ENCODE measurements around the gene ATP9B. TPM values are rescaled to one million over a fixed set of nuclear protein-coding genes. Genes with fewer than 3 reads are reported as not detected.

Gene ATP9B
- polyA plus RNA-seq, 1 of the 3 experiments (the other 2 are of a cell fraction): 11.2 TPM

DNA sequence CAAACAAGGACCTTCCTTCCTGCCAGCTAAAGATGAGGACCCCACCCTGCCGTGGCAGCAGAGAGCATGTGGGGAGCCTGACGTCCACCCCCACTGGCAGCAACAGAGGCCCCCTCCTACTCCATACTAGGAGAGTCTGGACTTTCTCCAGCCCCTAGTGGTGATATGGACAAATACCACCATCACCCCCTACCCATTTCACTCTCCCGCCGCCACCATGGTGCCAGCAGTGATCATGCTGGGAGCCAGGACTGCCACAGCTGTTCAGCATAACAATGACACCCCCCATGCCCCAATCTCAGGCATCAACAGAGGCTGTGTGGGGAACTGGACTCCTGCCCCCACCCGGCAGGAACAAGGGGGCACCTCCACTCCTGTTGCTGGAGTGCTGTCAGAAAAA, 42.7 kb upstream of the ATP9B start:
- H3K4me1 ChIP-seq (ENCODE audit: control insufficient read depth in 1 of 2, insufficient read depth in 2 of 2, low read depth in 1 of 2, low read length in 1 of 2): no peaks in the 10 kb centered on the region
- no peaks in the 10 kb centered on the region for H4K20me1 ChIP-seq (ENCODE audit: insufficient read depth)
- H3K79me2 ChIP-seq (ENCODE audit: insufficient read depth): no peaks in the 10 kb centered on the region
- TF ChIP-seq, protein P1, sequence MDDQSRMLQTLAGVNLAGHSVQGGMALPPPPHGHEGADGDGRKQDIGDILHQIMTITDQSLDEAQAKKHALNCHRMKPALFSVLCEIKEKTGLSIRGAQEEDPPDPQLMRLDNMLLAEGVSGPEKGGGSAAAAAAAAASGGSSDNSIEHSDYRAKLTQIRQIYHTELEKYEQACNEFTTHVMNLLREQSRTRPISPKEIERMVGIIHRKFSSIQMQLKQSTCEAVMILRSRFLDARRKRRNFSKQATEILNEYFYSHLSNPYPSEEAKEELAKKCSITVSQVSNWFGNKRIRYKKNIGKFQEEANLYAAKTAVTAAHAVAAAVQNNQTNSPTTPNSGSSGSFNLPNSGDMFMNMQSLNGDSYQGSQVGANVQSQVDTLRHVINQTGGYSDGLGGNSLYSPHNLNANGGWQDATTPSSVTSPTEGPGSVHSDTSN (IDR thresholded peaks at IDR 0.05): no peak
- TF ChIP-seq YY1 (IDR thresholded peaks at IDR 0.05; ENCODE audit: low read depth): no peak
- TF ChIP-seq, protein P2, sequence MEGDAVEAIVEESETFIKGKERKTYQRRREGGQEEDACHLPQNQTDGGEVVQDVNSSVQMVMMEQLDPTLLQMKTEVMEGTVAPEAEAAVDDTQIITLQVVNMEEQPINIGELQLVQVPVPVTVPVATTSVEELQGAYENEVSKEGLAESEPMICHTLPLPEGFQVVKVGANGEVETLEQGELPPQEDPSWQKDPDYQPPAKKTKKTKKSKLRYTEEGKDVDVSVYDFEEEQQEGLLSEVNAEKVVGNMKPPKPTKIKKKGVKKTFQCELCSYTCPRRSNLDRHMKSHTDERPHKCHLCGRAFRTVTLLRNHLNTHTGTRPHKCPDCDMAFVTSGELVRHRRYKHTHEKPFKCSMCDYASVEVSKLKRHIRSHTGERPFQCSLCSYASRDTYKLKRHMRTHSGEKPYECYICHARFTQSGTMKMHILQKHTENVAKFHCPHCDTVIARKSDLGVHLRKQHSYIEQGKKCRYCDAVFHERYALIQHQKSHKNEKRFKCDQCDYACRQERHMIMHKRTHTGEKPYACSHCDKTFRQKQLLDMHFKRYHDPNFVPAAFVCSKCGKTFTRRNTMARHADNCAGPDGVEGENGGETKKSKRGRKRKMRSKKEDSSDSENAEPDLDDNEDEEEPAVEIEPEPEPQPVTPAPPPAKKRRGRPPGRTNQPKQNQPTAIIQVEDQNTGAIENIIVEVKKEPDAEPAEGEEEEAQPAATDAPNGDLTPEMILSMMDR (IDR thresholded peaks at IDR 0.05): no peak
- TF ChIP-seq SMC3 (IDR thresholded peaks at IDR 0.05; ENCODE audit: low read depth, low read length): no peak
- no peak for TF ChIP-seq TEAD4 (IDR thresholded peaks at IDR 0.05; ENCODE audit: borderline replicate concordance, insufficient read depth)
- no peak for TF ChIP-seq GABPA (IDR thresholded peaks at IDR 0.05; ENCODE audit: low read depth)
- TF ChIP-seq NRF1 (IDR thresholded peaks at IDR 0.05; ENCODE audit: low read depth, low read length): no peak
- TF ChIP-seq MEF2A (IDR thresholded peaks at IDR 0.05; ENCODE audit: borderline replicate concordance, low read depth): no peak
- no peak for TF ChIP-seq RXRA (IDR thresholded peaks at IDR 0.05; ENCODE audit: borderline replicate concordance, low read depth)
- no peak for TF ChIP-seq TAF1 (IDR thresholded peaks at IDR 0.05; ENCODE audit: borderline replicate concordance, low read depth, low read length)
- TF ChIP-seq GATA2 (CRISPR knock-in tag; IDR thresholded peaks at IDR 0.05): no peak
- TF ChIP-seq EP300 (IDR thresholded peaks at IDR 0.05; ENCODE audit: borderline replicate concordance in 1 of 2, low read depth in 1 of 2, low read length in 1 of 2): no peak
- no peak for TF ChIP-seq RCOR1 (IDR thresholded peaks at IDR 0.05; ENCODE audit: low read length)
- TF ChIP-seq POLR2AphosphoS5 (IDR thresholded peaks at IDR 0.05; ENCODE audit: low read depth, low read length): no peak
- TF ChIP-seq MXI1 (IDR thresholded peaks at IDR 0.05; ENCODE audit: low read depth, low read length): no peak
- TF ChIP-seq SIN3A (IDR thresholded peaks at IDR 0.05; ENCODE audit: borderline replicate concordance, low read depth, low read length): no peak
- TF ChIP-seq CHD2 (IDR thresholded peaks at IDR 0.05; ENCODE audit: low read length, partially characterized antibody): no peak
- H3F3A ChIP-seq (replicated peaks; ENCODE audit: insufficient read depth): no peaks in the 10 kb centered on the region
- H3K9ac ChIP-seq: no peak overlapping the region
- ChIA-PET CTCF (no interaction called here), POLR2A (no interaction called here)
- H3K27me3 ChIP-seq (ENCODE audit: insufficient read depth): peaks cover 17% of the 10 kb centered on the region; the same call in 1 of the 2 replicates
- no peaks in the 10 kb centered on the region for H3K9me2 ChIP-seq
- no peak overlapping the region for H3K27ac ChIP-seq (ENCODE audit: low read depth in 2 of 2, low read length in 1 of 2)
- 0% methylated on average over 5 of the region's 5 CpGs for WGBS (ENCODE audit: low lambda C conversion rate)
- H2AFZ ChIP-seq (ENCODE audit: low read depth): no peak overlapping the region
- H3K9me3 ChIP-seq: no peaks in the 10 kb centered on the region
- no peak for DNase-seq
- H3K4me2 ChIP-seq: no peak overlapping the region
- no peak overlapping the region for H3K4me3 ChIP-seq (ENCODE audit: low read depth in 2 of 2, low read length in 1 of 2)
- no peaks in the 10 kb centered on the region for H3K36me3 ChIP-seq (replicated peaks in 1 of 2; ENCODE audit: control insufficient read depth in 1 of 2, insufficient read depth in 2 of 2, low read length in 1 of 2)

DNA sequence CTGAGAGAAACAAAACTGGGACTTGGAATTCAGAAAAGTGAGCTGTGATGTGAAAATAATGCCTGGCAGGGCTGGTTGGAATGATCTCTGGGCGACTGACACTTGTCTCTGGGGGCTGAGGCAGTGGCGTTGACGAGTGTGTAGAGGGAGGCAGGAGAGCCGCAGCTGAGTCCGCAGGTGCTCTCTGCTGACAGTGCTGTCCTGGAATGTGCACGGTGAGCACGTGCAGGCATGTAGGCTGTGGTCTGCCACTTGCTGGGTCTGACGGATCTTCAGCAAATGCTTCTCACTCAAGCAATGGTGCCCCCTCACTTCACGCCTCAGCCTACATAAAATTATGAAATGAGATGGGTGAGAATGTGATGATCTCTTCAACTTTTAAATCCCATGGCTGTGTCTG, 38.5 kb upstream of the ATP9B start:
- H3K27me3 ChIP-seq (ENCODE audit: insufficient read depth): no peaks in the 10 kb centered on the region
- H3K9me2 ChIP-seq: no peaks in the 10 kb centered on the region
- no peaks in the 10 kb centered on the region for H3K36me3 ChIP-seq (replicated peaks in 1 of 2; ENCODE audit: control insufficient read depth in 1 of 2, insufficient read depth in 2 of 2, low read length in 1 of 2)
- no peaks in the 10 kb centered on the region for H3F3A ChIP-seq (replicated peaks; ENCODE audit: insufficient read depth)
- DNase-seq: no peak
- no peaks in the 10 kb centered on the region for H3K9me3 ChIP-seq
- no peaks in the 10 kb centered on the region for H3K79me2 ChIP-seq (ENCODE audit: insufficient read depth)
- H3K4me1 ChIP-seq (ENCODE audit: control insufficient read depth in 1 of 2, insufficient read depth in 2 of 2, low read depth in 1 of 2, low read length in 1 of 2): no peaks in the 10 kb centered on the region
- no peak overlapping the region for H3K4me3 ChIP-seq (ENCODE audit: low read depth in 2 of 2, low read length in 1 of 2)
- H3K9ac ChIP-seq: no peak overlapping the region
- CTCF ChIA-PET: no interaction called here
- no peak overlapping the region for H2AFZ ChIP-seq (ENCODE audit: low read depth)
- WGBS (ENCODE audit: low lambda C conversion rate): 8% methylated on average over 8 of the region's 9 CpGs
- H3K27ac ChIP-seq (ENCODE audit: low read depth in 2 of 2, low read length in 1 of 2): no peak overlapping the region
- POLR2A ChIA-PET: no interaction called here
- H4K20me1 ChIP-seq (ENCODE audit: insufficient read depth): no peaks in the 10 kb centered on the region
- no peak overlapping the region for H3K4me2 ChIP-seq
- TF ChIP-seq TEAD4 (IDR thresholded peaks at IDR 0.05; ENCODE audit: borderline replicate concordance, insufficient read depth): no peak
- TF ChIP-seq, protein P3, sequence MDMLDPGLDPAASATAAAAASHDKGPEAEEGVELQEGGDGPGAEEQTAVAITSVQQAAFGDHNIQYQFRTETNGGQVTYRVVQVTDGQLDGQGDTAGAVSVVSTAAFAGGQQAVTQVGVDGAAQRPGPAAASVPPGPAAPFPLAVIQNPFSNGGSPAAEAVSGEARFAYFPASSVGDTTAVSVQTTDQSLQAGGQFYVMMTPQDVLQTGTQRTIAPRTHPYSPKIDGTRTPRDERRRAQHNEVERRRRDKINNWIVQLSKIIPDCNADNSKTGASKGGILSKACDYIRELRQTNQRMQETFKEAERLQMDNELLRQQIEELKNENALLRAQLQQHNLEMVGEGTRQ (IDR thresholded peaks at IDR 0.05; ENCODE audit: borderline replicate concordance, low read depth, low read length): no peak
- no peak for TF ChIP-seq MAX (IDR thresholded peaks at IDR 0.05; ENCODE audit: low read depth)
- no peak for TF ChIP-seq SMC3 (IDR thresholded peaks at IDR 0.05; ENCODE audit: low read depth, low read length)
- no peak for TF ChIP-seq FOXM1 (IDR thresholded peaks at IDR 0.05; ENCODE audit: low read depth)
- no peak for TF ChIP-seq GABPA (IDR thresholded peaks at IDR 0.05; ENCODE audit: low read depth)
- TF ChIP-seq NRF1 (IDR thresholded peaks at IDR 0.05; ENCODE audit: low read depth, low read length): no peak
- no peak for TF ChIP-seq RAD21 (IDR thresholded peaks at IDR 0.05; ENCODE audit: low read length)
- no peak for TF ChIP-seq TCF12 (IDR thresholded peaks at IDR 0.05)
- no peak for TF ChIP-seq POLR2AphosphoS5 (IDR thresholded peaks at IDR 0.05; ENCODE audit: low read depth, low read length)
- TF ChIP-seq RCOR1 (IDR thresholded peaks at IDR 0.05; ENCODE audit: low read length): no peak
- TF ChIP-seq, protein P4, sequence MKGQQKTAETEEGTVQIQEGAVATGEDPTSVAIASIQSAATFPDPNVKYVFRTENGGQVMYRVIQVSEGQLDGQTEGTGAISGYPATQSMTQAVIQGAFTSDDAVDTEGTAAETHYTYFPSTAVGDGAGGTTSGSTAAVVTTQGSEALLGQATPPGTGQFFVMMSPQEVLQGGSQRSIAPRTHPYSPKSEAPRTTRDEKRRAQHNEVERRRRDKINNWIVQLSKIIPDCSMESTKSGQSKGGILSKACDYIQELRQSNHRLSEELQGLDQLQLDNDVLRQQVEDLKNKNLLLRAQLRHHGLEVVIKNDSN (IDR thresholded peaks at IDR 0.05; ENCODE audit: borderline replicate concordance, low read depth): no peak
- no peak for TF ChIP-seq RFX5 (IDR thresholded peaks at IDR 0.05; ENCODE audit: low read length)
- TF ChIP-seq NFIC (IDR thresholded peaks at IDR 0.05; ENCODE audit: borderline replicate concordance): no peak
- no peak for TF ChIP-seq ELF1 (IDR thresholded peaks at IDR 0.05)
